SK-N-MC (cell line): ENCODE results near the gene ATXN2.

Experiments used
- DNase-seq: peaks from one replicate; pipeline ENCODE4 v3.0.0-alpha.2; 2011; ENCODE audit warnings: low read depth, low spot score
- H3K27ac ChIP-seq: fragments of 200-600 bp; sonication (generic); 2 replicates; pipeline ENCODE4 v1.5.1; 2016; ENCODE audit warnings: mixed run types
- H3K36me3 ChIP-seq: fragments of 200-600 bp; sonication (generic); 2 replicates; pipeline ENCODE4 v1.6.1; 2017; ENCODE audit warnings: antibody characterized with exemption, low read length, mixed read lengths; ENCODE audit not compliant: insufficient read depth
- H3K4me3 ChIP-seq: fragments of 200-600 bp; sonication (generic); 2 replicates; pipeline ENCODE4 v1.5.1; 2016
- H3K9ac ChIP-seq: fragments of 200-600 bp; sonication (generic); 2 replicates; pipeline ENCODE4 v1.8.0; 2017; ENCODE audit warnings: mixed run types, mixed read lengths; ENCODE audit not compliant: insufficient read length
- H3K9me3 ChIP-seq: fragments of 200-600 bp; sonication (generic); 2 replicates; pipeline ENCODE4 v1.6.1; 2017; ENCODE audit warnings: low read depth, mild to moderate bottlenecking, antibody characterized with exemption, low read length, moderate library complexity, mixed read lengths
- EZH2 ChIP-seq: fragments of 200-600 bp; sonication (generic); IDR thresholded peaks from one replicate; pipeline ENCODE4 v1.6.1; 2017; ENCODE audit warnings: antibody characterized with exemption
- FOXP2 ChIP-seq: optimal IDR thresholded peaks from 2 replicates; pipeline ENCODE3; 2011; ENCODE audit warnings: mild to moderate bottlenecking, moderate library complexity; ENCODE audit not compliant: insufficient read depth; ENCODE audit errors: extremely low read length, control extremely low read depth
- POLR2AphosphoS5 ChIP-seq: IDR thresholded peaks from 2 replicates; pipeline ENCODE4 v1.6.1; 2012; ENCODE audit warnings: mild to moderate bottlenecking, low read depth, low read length, borderline replicate concordance

ATXN2 gene

DNA sequence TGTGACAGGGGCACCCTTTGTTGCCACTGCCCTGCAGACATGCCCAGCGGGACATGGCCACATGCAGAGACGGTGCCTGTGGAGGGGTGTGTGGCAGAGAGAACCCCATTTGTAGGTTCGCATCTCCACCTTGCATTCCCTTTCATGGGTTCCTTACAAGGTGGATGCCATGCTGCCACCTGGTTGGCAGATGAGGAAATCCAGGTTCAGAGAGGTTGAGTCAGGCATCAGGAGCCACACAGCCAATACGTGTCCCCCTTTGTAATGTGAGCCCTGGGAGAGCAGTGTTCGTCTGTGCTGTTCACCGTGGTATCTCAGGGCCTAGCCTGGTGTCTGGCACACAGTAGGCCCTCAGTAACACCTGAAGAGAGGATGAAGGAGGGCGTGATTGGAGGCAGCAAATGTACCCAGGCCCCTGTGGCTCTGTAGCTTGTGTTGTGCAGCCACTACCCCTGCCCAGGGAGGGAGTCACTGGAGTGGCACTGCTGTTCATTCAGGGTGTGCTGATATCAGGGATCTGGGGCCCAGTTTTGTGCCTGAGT lies 184.3 kb downstream of the ATXN2 start:
- H3K9me3 ChIP-seq: no peaks in the 10 kb centered on the region
- peaks cover 26% of the 10 kb centered on the region for H3K36me3 ChIP-seq
- TF ChIP-seq FOXP2: no peak
- TF ChIP-seq POLR2AphosphoS5: no peak
- TF ChIP-seq EZH2: no peak
- DNase-seq: no peak
- H3K27ac ChIP-seq: 0 out of 2 replicates have a peak overlapping the region, but pooled peaks have one; percentile 25
- no peak overlapping the region for H3K9ac ChIP-seq
- no peak overlapping the region for H3K4me3 ChIP-seq

- Histone ChIP-seq H3K9ac (no peak overlapping the region), H3K36me3 (peaks cover 16% of the 10 kb centered on the region; the same call in 1 of the 2 replicates)
Observed at GRCh38 chr12:111413442-111414086, 185.6 kb downstream of the ATXN2 start.

GRCh38 chr12:111412830-111413441 lies 186.2 kb downstream of the ATXN2 start:
- Histone ChIP-seq H3K9ac (no peak overlapping the region), H3K27ac (peak overlapping the region; percentile 96), H3K9me3 (no peaks in the 10 kb centered on the region), H3K36me3 (peaks cover 13% of the 10 kb centered on the region; the same call in 1 of the 2 replicates), H3K4me3 (peak overlapping the region; percentile 68; the same call in 1 of the 2 replicates)
- DNase-seq: no peak
- no peak for TF ChIP-seq EZH2
- no peak for TF ChIP-seq POLR2AphosphoS5

More at GRCh38 chr12:111413442-111414086, 185.6 kb downstream of the ATXN2 start:
- no peak for DNase-seq
- Histone ChIP-seq H3K4me3 (no peak overlapping the region), H3K9me3 (no peaks in the 10 kb centered on the region), H3K27ac (peak overlapping the region; percentile 96; the same call in 1 of the 2 replicates)
- TF ChIP-seq POLR2AphosphoS5 (no peak), EZH2 (no peak), FOXP2 (no peak)

DNA sequence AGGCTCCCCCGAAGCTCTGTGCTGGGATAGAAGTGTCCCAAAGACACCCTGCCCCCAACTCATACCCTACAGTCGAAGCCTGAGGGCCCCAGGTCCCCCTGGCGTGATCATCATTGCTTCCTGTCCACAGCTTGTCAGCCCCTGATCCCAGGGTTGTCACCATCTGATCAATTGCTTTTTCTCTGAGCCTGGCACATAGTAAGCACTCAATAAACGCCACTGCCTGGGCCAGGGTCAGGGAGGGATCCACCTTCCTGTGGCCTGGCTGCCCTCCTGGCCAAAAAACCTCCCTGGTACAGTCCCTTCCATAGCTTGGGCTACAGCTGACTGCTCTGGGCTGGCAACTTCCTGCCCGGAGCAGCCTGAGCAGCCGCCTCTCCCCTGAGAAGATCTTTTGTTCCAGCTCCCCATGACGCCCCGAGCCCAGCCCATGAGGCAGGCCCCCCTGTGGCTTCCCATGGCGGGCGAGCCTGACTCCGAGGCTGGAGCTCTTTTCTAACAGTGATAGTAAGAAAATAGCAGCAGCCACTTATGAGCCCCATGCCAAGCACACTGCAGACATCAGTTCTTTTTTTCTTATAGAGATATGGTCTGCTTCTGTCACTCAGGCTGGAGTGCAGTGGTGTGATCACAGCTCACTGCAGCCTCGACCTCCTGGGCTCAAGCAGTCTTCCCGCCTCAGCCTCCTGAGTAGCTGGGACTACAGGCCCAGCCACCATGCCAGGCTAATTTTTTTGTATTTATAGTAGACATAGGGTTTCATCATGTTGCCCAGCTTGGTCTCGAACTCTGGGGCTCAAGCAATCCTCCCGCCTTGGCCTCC lies 186.9 kb downstream of the ATXN2 start:
- H3K9ac ChIP-seq: peak overlapping the region; percentile 14
- no peak for TF ChIP-seq EZH2
- TF ChIP-seq POLR2AphosphoS5: peak; percentile 43
- TF ChIP-seq FOXP2: no peak
- DNase-seq: no peak
- peak overlapping the region; percentile 96 for H3K27ac ChIP-seq
- H3K9me3 ChIP-seq: no peaks in the 10 kb centered on the region
- peaks cover 8% of the 10 kb centered on the region; the same call in 1 of the 2 replicates for H3K36me3 ChIP-seq
- H3K4me3 ChIP-seq: peak overlapping the region; percentile 68

DNA sequence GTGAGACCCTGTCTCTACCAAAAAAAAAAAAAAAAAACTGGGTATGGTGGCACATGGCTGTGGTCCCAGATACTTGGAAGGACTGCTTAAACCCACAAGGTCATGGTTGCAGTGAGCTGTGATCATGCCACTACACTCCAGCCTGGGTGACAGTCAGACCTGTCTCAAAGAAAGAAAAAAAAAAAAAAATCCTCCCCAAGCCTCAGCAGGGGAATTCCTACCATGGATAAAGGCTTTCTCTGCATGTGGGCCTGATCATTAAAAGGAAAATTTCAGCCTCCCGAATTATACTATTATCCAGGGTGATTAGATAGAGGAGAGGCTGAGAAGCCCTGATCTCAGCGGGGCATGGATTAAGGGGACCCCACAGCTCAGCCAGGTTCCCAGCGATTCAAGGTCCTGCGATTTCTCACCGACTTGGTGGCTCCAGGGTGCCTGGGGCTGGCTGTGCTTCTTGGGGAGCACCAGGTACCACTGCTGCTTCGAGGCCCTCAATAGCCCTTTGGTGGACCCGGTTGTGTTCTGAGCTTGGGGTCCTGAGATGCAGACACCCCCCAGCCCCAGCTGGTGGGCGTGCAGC lies 187.8 kb downstream of the ATXN2 start:
- Histone ChIP-seq H3K9me3 (no peaks in the 10 kb centered on the region), H3K4me3 (peak overlapping the region; percentile 68), H3K9ac (no peak overlapping the region), H3K36me3 (peaks cover 3% of the 10 kb centered on the region; the same call in 1 of the 2 replicates), H3K27ac (peak overlapping the region; percentile 96)
- no peak for TF ChIP-seq EZH2
- DNase-seq: no peak

- Histone ChIP-seq H3K9me3 (no peaks in the 10 kb centered on the region), H3K27ac (peak overlapping the region; percentile 96), H3K4me3 (peak overlapping the region; percentile 92), H3K9ac (no peak overlapping the region), H3K36me3 (no peaks in the 10 kb centered on the region; the same call in 1 of the 2 replicates)
- no peak for DNase-seq
- TF ChIP-seq EZH2: no peak
Observed at GRCh38 chr12:111410431-111411184, 188.5 kb downstream of the ATXN2 start.

GRCh38 chr12:111409780-111410430 lies 189.2 kb downstream of the ATXN2 start:
- Histone ChIP-seq H3K4me3 (peak overlapping the region; percentile 92), H3K36me3 (no peaks in the 10 kb centered on the region), H3K27ac (peak overlapping the region; percentile 96), H3K9me3 (no peaks in the 10 kb centered on the region), H3K9ac (peak overlapping the region; percentile 50)
- TF ChIP-seq FOXP2: no peak
- DNase-seq: no peak
